ENCODE results near the gene DNAJC6.

Gene DNAJC6

DNA sequence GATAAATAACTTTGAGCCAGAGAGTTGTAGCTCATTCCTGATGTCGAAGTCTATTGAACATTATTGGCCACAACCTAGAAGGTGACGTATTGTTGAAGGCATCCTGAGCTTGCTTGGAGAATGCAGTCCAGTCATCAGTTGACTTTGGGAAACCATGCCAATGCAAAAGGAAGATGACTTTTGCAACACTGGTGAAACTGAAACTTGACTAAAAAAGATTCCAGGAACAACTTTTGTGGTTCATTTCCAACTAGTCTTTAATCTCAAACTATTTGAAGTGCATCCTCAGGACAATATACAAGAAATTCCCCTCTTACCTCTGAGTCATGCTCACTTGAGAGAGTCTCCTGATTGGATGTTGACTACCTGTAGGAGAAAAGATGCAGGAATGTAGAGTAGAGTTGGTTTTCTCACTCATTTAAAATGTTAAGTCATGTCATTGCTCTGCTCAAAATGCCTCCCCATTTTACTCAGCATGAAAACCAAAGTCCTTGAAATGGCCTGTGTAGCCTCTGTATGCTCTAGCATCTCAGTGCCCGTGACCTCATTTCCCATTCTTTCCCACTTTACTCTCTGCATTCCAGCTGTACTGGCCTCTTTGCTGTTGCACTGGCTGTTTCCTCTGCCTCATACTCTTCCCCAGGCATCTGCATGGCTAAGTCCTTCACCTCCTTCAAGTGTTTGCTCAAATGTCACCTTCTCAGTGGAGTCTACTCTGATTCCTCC, 86.7 kb downstream of the DNAJC6 start:
- no peak overlapping the region for H3K4me3 ChIP-seq (IDR thresholded peaks at IDR 0.05; ENCODE audit: insufficient read depth, low read depth, low read length)
- no peak overlapping the region for H3K4me2 ChIP-seq
- peaks cover 7% of the 10 kb centered on the region for H3K4me1 ChIP-seq (ENCODE audit: low read depth, poor library complexity, severe bottlenecking)
- H3K79me2 ChIP-seq (ENCODE audit: insufficient read depth, low read depth): no peaks in the 10 kb centered on the region
- no peaks in the 10 kb centered on the region for H3K27me3 ChIP-seq (ENCODE audit: insufficient read depth, low read depth)
- no peak overlapping the region for H2AFZ ChIP-seq (ENCODE audit: low read depth)
- no peak overlapping the region for H3K27ac ChIP-seq
- H4K20me1 ChIP-seq (ENCODE audit: insufficient read depth): no peaks in the 10 kb centered on the region
- no peaks in the 10 kb centered on the region for H3K36me3 ChIP-seq (ENCODE audit: insufficient read depth)
- TF ChIP-seq, protein P1, sequence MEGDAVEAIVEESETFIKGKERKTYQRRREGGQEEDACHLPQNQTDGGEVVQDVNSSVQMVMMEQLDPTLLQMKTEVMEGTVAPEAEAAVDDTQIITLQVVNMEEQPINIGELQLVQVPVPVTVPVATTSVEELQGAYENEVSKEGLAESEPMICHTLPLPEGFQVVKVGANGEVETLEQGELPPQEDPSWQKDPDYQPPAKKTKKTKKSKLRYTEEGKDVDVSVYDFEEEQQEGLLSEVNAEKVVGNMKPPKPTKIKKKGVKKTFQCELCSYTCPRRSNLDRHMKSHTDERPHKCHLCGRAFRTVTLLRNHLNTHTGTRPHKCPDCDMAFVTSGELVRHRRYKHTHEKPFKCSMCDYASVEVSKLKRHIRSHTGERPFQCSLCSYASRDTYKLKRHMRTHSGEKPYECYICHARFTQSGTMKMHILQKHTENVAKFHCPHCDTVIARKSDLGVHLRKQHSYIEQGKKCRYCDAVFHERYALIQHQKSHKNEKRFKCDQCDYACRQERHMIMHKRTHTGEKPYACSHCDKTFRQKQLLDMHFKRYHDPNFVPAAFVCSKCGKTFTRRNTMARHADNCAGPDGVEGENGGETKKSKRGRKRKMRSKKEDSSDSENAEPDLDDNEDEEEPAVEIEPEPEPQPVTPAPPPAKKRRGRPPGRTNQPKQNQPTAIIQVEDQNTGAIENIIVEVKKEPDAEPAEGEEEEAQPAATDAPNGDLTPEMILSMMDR (conservative IDR thresholded peaks at IDR 0.05; ENCODE audit: low read depth, low read length): no peak
- H3K9ac ChIP-seq: no peak overlapping the region

DNA sequence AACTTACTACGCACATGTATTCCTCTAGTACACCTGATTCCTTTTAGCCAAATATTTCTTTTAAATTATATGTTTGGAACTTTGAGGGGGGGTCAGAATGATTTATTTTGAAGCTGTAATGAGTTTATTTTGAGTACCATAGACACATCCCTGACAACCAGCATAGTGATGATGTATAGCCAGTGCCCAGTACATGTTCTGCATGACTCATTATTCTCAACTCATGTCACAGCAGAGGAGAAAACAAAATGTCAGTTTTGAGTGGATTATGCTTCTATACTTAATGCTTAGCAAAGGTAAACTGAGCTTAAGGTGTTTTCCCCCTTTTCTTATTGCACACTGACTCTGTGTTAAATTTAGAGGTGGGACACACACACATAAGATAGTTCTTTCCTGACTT, 88.7 kb downstream of the DNAJC6 start:
- Histone ChIP-seq H3K4me2 (no peak overlapping the region), H4K20me1 (ENCODE audit: insufficient read depth) (no peaks in the 10 kb centered on the region), H3K36me3 (ENCODE audit: insufficient read depth) (no peaks in the 10 kb centered on the region), H3K9ac (no peak overlapping the region), H3K4me3 (IDR thresholded peaks at IDR 0.05; ENCODE audit: insufficient read depth, low read depth, low read length) (no peak overlapping the region), H3K4me1 (ENCODE audit: low read depth, poor library complexity, severe bottlenecking) (peaks cover 7% of the 10 kb centered on the region), H2AFZ (ENCODE audit: low read depth) (no peak overlapping the region), H3K27me3 (ENCODE audit: insufficient read depth, low read depth) (no peaks in the 10 kb centered on the region), H3K79me2 (ENCODE audit: insufficient read depth, low read depth) (no peaks in the 10 kb centered on the region), H3K27ac (no peak overlapping the region)
- TF ChIP-seq, protein P1 (conservative IDR thresholded peaks at IDR 0.05; ENCODE audit: low read depth, low read length): no peak

DNA sequence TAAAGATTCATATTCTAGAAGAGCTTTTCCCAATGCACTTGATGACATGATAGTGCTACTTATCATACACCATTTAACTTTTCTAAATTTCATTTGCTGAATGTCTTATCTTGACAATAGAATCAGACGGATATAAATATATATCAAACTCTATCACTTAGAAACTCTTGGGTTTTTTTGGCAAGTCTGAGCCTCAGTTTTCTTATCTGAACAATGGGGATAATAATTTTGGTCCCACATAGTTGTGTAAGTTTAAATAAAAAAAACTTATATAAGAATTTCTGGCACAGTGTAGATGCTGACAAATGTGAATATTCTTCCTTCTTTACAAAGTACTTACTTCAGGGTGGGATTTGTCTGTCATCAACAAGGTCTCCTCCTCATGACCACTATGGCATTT, 89.7 kb downstream of the DNAJC6 start:
- Histone ChIP-seq H3K36me3 (ENCODE audit: insufficient read depth) (no peaks in the 10 kb centered on the region), H3K4me3 (IDR thresholded peaks at IDR 0.05; ENCODE audit: insufficient read depth, low read depth, low read length) (no peak overlapping the region), H2AFZ (ENCODE audit: low read depth) (no peak overlapping the region), H4K20me1 (ENCODE audit: insufficient read depth) (no peaks in the 10 kb centered on the region), H3K9ac (no peak overlapping the region), H3K4me2 (no peak overlapping the region), H3K4me1 (ENCODE audit: low read depth, poor library complexity, severe bottlenecking) (peaks cover 7% of the 10 kb centered on the region), H3K79me2 (ENCODE audit: insufficient read depth, low read depth) (no peaks in the 10 kb centered on the region), H3K27me3 (ENCODE audit: insufficient read depth, low read depth) (no peaks in the 10 kb centered on the region), H3K27ac (no peak overlapping the region)
- TF ChIP-seq, protein P1 (conservative IDR thresholded peaks at IDR 0.05; ENCODE audit: low read depth, low read length): no peak

DNA sequence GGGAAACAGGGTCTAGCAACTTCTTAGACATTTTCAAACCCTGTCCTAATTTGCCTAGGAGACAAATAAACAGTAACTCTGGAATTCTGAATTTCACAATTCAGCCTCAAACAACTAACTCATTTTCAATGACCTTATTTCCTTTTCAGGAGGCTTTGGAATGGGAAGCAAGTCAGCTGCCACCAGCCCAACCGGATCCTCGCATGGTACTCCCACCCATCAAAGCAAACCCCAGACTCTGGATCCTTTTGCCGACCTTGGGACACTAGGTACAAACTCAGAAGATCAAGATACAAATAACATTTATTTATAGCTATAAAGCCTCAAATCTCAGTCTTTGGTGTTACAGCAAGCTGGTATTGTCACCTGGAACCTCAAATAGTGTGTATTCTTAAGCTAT, 92.3 kb downstream of the DNAJC6 start:
- no peaks in the 10 kb centered on the region for H4K20me1 ChIP-seq (ENCODE audit: insufficient read depth)
- H3K9ac ChIP-seq: no peak overlapping the region
- no peak overlapping the region for H3K4me2 ChIP-seq
- H3K79me2 ChIP-seq (ENCODE audit: insufficient read depth, low read depth): no peaks in the 10 kb centered on the region
- no peaks in the 10 kb centered on the region for H3K27me3 ChIP-seq (ENCODE audit: insufficient read depth, low read depth)
- H2AFZ ChIP-seq (ENCODE audit: low read depth): no peak overlapping the region
- H3K27ac ChIP-seq: no peak overlapping the region
- TF ChIP-seq, protein P1 (conservative IDR thresholded peaks at IDR 0.05; ENCODE audit: low read depth, low read length): no peak
- H3K4me1 ChIP-seq (ENCODE audit: low read depth, poor library complexity, severe bottlenecking): no peaks in the 10 kb centered on the region
- no peak overlapping the region for H3K4me3 ChIP-seq (IDR thresholded peaks at IDR 0.05; ENCODE audit: insufficient read depth, low read depth, low read length)
- no peaks in the 10 kb centered on the region for H3K36me3 ChIP-seq (ENCODE audit: insufficient read depth)

Data from KMS-11 (cell line).